ENCODE results near the gene IRF2BP1. TPM values are rescaled to one million over a fixed set of nuclear protein-coding genes. Genes with fewer than 3 reads are reported as not detected.

The IRF2BP1 gene, protein sequence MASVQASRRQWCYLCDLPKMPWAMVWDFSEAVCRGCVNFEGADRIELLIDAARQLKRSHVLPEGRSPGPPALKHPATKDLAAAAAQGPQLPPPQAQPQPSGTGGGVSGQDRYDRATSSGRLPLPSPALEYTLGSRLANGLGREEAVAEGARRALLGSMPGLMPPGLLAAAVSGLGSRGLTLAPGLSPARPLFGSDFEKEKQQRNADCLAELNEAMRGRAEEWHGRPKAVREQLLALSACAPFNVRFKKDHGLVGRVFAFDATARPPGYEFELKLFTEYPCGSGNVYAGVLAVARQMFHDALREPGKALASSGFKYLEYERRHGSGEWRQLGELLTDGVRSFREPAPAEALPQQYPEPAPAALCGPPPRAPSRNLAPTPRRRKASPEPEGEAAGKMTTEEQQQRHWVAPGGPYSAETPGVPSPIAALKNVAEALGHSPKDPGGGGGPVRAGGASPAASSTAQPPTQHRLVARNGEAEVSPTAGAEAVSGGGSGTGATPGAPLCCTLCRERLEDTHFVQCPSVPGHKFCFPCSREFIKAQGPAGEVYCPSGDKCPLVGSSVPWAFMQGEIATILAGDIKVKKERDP
- 10 to 100 TPM; 20.3 to 29.7 TPM for total RNA-seq

DNA sequence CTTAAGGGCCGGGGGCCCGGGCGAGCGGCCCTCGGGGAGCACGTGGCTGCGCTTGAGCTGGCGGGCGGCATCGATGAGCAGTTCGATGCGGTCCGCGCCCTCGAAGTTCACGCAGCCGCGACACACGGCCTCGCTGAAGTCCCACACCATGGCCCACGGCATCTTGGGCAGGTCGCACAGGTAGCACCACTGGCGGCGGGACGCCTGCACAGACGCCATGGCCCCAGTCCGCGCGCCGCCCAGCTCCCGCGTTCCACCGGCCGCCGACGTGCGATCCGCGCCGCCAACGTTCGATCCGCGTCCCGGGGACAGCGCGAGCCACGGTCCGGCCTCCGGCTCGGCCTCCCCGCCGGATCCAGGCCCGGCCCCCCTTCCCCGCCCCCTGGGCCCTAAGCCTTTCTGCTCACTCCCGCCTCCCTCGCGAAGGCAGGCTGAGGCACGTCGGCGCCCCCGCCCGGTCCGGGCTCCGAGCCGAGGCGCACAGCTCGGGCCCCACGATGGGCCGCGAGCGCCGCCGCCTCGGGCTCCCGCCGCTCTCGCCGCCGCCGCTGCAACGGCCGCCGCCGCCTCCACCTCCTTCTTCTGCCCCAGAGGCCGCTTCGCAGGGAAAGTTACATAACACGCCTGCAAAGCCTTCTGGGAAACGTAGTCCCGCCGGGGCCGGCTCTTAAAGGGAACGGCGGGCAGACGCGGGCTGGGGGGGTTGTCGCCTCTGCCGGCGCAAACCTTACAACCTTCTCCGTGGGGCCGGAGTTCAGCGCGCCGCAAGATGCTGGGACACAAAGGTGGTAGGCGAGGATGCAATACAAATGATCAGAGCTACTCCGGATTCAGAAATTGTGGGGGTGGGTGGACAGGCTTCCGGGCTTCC, at the start of gene IRF2BP1:
Gene IRF2BP1 (minus strand): TSS at position 586 of the 871 bp plus-strand sequence. CDS start 367 bp downstream, at position 219.
- Histone ChIP-seq H3K9me3 (no peaks in the 10 kb centered on the region), H3K27ac (peak within 1 kb of the TSS; percentile 89), H3K27me3 (no peaks in the 10 kb centered on the region), H3K4me3 (peak within 1 kb of the TSS; percentile 89), H3K4me1 (peaks cover 21% of the 10 kb centered on the region), H3K9ac (ENCODE audit: low read depth in 2 of 2, low read length in 2 of 2) (peak within 1 kb of the TSS; percentile 84 to 89), H3K36me3 (no peaks in the 10 kb centered on the region)
- intact Hi-C loops (cut with DNase I), result loop anchor here (10.0 kb wide), 1 partner anchor 71 kb away; the partner anchor contains the start of gene RSPH6A
- peak; percentile 94 for DNase-seq
- TF ChIP-seq, protein P1, sequence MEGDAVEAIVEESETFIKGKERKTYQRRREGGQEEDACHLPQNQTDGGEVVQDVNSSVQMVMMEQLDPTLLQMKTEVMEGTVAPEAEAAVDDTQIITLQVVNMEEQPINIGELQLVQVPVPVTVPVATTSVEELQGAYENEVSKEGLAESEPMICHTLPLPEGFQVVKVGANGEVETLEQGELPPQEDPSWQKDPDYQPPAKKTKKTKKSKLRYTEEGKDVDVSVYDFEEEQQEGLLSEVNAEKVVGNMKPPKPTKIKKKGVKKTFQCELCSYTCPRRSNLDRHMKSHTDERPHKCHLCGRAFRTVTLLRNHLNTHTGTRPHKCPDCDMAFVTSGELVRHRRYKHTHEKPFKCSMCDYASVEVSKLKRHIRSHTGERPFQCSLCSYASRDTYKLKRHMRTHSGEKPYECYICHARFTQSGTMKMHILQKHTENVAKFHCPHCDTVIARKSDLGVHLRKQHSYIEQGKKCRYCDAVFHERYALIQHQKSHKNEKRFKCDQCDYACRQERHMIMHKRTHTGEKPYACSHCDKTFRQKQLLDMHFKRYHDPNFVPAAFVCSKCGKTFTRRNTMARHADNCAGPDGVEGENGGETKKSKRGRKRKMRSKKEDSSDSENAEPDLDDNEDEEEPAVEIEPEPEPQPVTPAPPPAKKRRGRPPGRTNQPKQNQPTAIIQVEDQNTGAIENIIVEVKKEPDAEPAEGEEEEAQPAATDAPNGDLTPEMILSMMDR (IDR thresholded peaks at IDR 0.05), result no peak

DNA sequence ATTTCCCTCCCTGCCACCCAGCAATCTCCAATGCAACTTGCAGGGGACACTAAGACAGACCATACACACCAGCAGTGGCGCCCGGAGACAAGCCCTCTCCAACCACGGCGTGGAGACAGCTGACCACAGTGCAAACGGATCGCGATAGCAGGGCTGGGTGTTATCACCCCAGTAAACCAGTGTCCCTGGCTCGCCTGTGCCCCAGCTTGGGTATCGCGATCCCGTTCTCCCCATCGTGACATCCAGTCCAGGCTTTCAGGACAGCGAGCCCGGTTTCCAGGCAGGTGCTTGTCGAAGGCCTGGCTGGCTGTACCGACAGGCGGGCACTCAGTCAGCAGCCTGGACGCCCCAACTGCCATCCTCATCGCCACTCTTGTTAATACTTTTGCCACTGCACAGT, 49.3 kb upstream of the IRF2BP1 start:
- peaks cover 4% of the 10 kb centered on the region for H3K27me3 ChIP-seq
- intact Hi-C loops (cut with DNase I), result no loop called here
- no peaks in the 10 kb centered on the region for H3K9me3 ChIP-seq
- H3K36me3 ChIP-seq, result no peaks in the 10 kb centered on the region
- H3K4me3 ChIP-seq, result no peak overlapping the region
- DNase-seq, result no peak
- H3K4me1 ChIP-seq, result no peaks in the 10 kb centered on the region
- TF ChIP-seq, protein P1 (IDR thresholded peaks at IDR 0.05), result no peak
- H3K27ac ChIP-seq, result no peak overlapping the region
- H3K9ac ChIP-seq (ENCODE audit: low read depth in 2 of 2, low read length in 2 of 2), result no peak overlapping the region

DNA sequence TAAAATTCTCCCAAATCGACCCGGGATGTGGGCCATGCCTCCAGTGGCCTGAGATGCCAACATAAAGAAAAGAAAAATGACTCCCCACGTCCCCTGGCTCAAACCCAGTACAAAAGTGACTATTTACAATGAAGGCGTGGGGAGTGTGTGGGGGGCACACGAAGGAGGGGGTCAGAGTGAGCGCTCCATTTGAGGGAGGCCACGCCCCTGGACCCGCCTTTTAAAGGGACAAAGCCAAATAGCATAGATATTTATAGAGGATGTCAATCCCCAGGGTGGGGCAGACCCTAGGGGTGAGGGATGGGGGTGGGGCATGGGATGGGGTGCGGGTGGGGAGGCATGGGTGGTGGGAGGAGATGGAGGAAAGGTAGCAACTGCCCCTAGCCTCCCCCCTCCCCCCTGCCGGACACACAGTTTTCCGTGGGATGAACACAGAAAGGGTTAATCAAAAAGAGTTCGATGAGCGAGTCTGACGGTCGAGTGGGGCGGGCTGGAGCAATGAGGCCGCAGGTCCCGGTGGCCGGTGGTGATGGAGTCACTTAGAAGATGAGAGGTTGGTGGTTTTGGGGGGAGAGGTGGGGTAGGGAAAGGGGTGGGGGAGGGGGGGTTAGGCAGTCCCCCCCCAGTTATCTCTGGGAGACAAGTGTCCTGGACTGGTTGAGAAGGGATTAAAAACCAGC, 48.8 kb upstream of the IRF2BP1 start:
- no peak for DNase-seq
- no peak overlapping the region for H3K27ac ChIP-seq
- no peaks in the 10 kb centered on the region for H3K4me1 ChIP-seq
- TF ChIP-seq, protein P1 (IDR thresholded peaks at IDR 0.05), result no peak
- no peaks in the 10 kb centered on the region for H3K36me3 ChIP-seq
- H3K9me3 ChIP-seq, result no peaks in the 10 kb centered on the region
- intact Hi-C loops (cut with DNase I), result no loop called here
- no peak overlapping the region for H3K9ac ChIP-seq (ENCODE audit: low read depth in 2 of 2, low read length in 2 of 2)
- H3K4me3 ChIP-seq, result no peak overlapping the region
- peaks cover 3% of the 10 kb centered on the region for H3K27me3 ChIP-seq

DNA sequence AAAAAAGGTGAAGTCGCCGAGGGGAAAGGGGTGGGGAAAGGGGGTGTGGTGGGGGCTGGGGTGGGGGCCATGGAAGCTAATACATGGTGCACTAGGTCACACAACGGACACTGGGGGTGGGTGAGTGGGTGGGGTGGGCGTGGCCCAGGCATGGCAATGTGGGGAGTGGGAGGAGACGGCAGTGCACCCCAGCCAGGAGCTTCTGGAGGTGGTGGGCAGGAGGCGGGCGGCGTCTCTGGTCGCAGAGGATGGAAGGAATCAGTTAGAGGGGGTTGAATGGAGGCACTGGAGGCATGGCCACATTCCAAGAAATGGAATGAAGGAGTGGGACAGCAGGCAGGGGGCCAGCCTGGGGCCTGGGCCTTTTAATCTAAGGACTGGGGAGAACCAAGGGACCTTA, 47.8 kb upstream of the IRF2BP1 start:
- Histone ChIP-seq H3K27me3 (no peaks in the 10 kb centered on the region), H3K36me3 (no peaks in the 10 kb centered on the region), H3K4me3 (no peak overlapping the region), H3K4me1 (no peaks in the 10 kb centered on the region), H3K9ac (ENCODE audit: low read depth in 2 of 2, low read length in 2 of 2) (no peak overlapping the region), H3K27ac (no peak overlapping the region), H3K9me3 (no peaks in the 10 kb centered on the region)
- no peak for DNase-seq
- TF ChIP-seq, protein P1 (IDR thresholded peaks at IDR 0.05), result no peak
- intact Hi-C loops (cut with DNase I), result no loop called here

DNA sequence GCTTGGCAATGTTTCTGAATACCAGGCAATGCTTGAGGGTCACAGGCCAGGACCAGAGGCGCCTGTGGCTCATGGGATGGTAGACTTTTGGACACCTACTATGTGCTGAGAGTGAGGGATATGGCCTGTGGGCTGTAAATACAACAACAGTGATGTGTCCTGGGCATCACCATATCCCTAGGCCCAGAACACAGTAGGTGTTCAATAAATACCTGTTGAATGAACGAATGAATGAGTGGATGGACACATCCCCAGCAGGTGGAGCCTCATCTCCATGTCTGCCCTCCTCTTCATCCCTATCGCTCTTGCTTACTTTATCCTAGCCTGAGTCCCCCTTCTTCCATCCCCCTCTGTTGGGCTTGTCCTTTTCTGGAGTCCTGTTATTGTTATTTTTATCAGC, 45.1 kb upstream of the IRF2BP1 start:
- H3K9me3 ChIP-seq, result no peaks in the 10 kb centered on the region

More for the DNA sequence above, 45.1 kb upstream of the IRF2BP1 start:
- Histone ChIP-seq H3K27me3 (no peaks in the 10 kb centered on the region), H3K4me1 (no peaks in the 10 kb centered on the region), H3K27ac (no peak overlapping the region), H3K9ac (ENCODE audit: low read depth in 2 of 2, low read length in 2 of 2) (no peak overlapping the region), H3K36me3 (no peaks in the 10 kb centered on the region), H3K4me3 (no peak overlapping the region)
- intact Hi-C loops (cut with DNase I), result no loop called here
- no peak for DNase-seq
- TF ChIP-seq, protein P1 (IDR thresholded peaks at IDR 0.05), result no peak
